ENCODE data around the gene TENT5C. TPM values are rescaled to one million over a fixed set of nuclear protein-coding genes. Genes with fewer than 3 reads are reported as not detected.

Gene TENT5C
- total and polyA plus RNA-seq, 7 experiments from 2014 or later = 0.91 to 47.0 (median 3.9) TPM

DNA sequence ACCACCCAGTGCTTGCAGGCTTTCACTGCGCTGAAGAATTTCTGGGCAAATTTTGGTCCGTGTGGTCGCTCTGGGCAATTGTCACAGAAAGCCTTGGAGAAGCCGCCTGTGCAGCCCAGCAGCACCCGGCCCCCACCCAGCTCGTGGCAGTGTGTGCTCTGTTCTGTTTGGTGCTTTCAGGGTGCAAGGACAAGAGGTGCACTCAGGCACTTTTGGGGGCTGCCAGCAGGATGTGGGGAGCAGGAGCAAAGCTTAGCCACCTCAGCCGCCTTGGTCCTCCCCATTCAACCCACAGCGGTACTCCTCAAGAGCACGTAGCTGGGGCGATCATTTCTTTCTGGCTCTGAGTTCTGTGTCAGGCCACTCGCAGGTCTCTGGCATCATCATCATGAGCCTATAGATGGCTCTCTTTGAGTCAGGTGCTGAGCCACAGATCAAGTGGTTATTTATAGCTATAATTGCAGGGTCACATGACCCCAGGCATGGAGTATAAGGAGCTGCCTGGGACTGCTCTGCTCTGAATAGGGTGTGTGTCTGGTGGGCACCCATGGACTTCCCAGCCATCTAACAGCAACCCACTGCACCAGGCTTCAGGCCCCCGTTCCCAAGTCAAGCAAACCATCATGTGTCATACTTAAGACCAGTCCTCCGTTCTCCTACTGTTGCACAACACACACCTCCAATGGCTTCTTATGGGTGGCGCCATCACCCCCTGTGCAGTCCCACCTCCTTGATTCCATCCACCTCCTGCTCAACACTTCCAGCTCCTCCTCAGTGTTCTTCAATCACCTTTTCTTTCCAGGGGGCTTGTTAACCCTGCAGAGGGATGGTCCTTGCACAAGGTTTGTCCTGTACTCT, 18.1 kb upstream of the TENT5C start:
- POLR2A ChIA-PET = no interaction called here
- no peak overlapping the region for H3K27ac Mint-ChIP-seq

GRCh38 chr1:117589544-117589943, 16.3 kb upstream of the TENT5C start:
- Histone ChIP-seq H3K9me3 (ENCODE audit: control insufficient read depth in 2 of 3, low read length in 3 of 3) (no peaks in the 10 kb centered on the region), H3K27ac (ENCODE audit: low read depth, low read length) (no peak overlapping the region), H3K4me3 (ENCODE audit: low read length) (no peak overlapping the region), H3K4me1 (ENCODE audit: control insufficient read depth in 2 of 2, insufficient read depth in 2 of 2, low read length in 2 of 2) (no peaks in the 10 kb centered on the region), H3K36me3 (ENCODE audit: control insufficient read depth in 2 of 3, insufficient read depth in 3 of 3, low read length in 3 of 3) (no peaks in the 10 kb centered on the region), H3K27me3 (ENCODE audit: control insufficient read depth in 2 of 2, insufficient read depth in 2 of 2, low read length in 2 of 2) (no peaks in the 10 kb centered on the region)
- peaks cover 0 to 4% (median 0%) of the 10 kb centered on the region in 7 donors for H3K4me1 Mint-ChIP-seq
- intact Hi-C loops (cut with micrococcal nuclease) = no loop called here
- DNase-seq (no peak), ATAC-seq (no peak)
- CTCF ChIA-PET = interaction anchor here (1.1 to 1.2 kb wide), 2 partner anchors 9 to 16 kb away, joined by 3 read pairs; no protein-coding TSS in a partner anchor
- POLR2A ChIA-PET = no interaction called here
- H3K4me3 Mint-ChIP-seq = no peak overlapping the region
- H3K27me3 Mint-ChIP-seq = peaks cover 0 to 8% (median 4%) of the 10 kb centered on the region in 5 donors
- no peaks in the 10 kb centered on the region for H3K36me3 Mint-ChIP-seq
- peaks cover 0 to 2% (median 0%) of the 10 kb centered on the region in 11 donors for H3K9me3 Mint-ChIP-seq
- no peak overlapping the region for H3K27ac Mint-ChIP-seq

More for the DNA sequence above, 18.1 kb upstream of the TENT5C start:
- peaks cover 0 to 1% (median 0%) of the 10 kb centered on the region in 7 donors for H3K4me1 Mint-ChIP-seq
- no peaks in the 10 kb centered on the region for H3K4me1 ChIP-seq (ENCODE audit: control insufficient read depth in 2 of 2, insufficient read depth in 2 of 2, low read length in 2 of 2)
- H3K27ac ChIP-seq (ENCODE audit: low read depth, low read length) = no peak overlapping the region
- H3K36me3 Mint-ChIP-seq = no peaks in the 10 kb centered on the region
- CTCF ChIA-PET = no interaction called here
- peaks cover 0 to 2% (median 0%) of the 10 kb centered on the region in 11 donors for H3K9me3 Mint-ChIP-seq
- peaks cover 0 to 5% (median 4%) of the 10 kb centered on the region in 5 donors for H3K27me3 Mint-ChIP-seq
- no peak for DNase-seq
- no peak for ATAC-seq
- H3K36me3 ChIP-seq (ENCODE audit: control insufficient read depth in 2 of 3, insufficient read depth in 3 of 3, low read length in 3 of 3) = no peaks in the 10 kb centered on the region
- intact Hi-C loops (cut with micrococcal nuclease) = no loop called here
- H3K27me3 ChIP-seq (ENCODE audit: control insufficient read depth in 2 of 2, insufficient read depth in 2 of 2, low read length in 2 of 2) = no peaks in the 10 kb centered on the region
- no peaks in the 10 kb centered on the region for H3K9me3 ChIP-seq (ENCODE audit: control insufficient read depth in 2 of 3, low read length in 3 of 3)
- no peak overlapping the region for H3K4me3 Mint-ChIP-seq
- H3K4me3 ChIP-seq (ENCODE audit: low read length) = no peak overlapping the region

GRCh38 chr1:117590273-117590925, 15.4 kb upstream of the TENT5C start:
- no peaks in the 10 kb centered on the region for H3K9me3 ChIP-seq (ENCODE audit: control insufficient read depth in 2 of 3, low read length in 3 of 3)
- no peaks in the 10 kb centered on the region for H3K4me1 ChIP-seq (ENCODE audit: control insufficient read depth in 2 of 2, insufficient read depth in 2 of 2, low read length in 2 of 2)
- peaks cover 0 to 4% (median 0%) of the 10 kb centered on the region in 7 donors for H3K4me1 Mint-ChIP-seq
- no peaks in the 10 kb centered on the region for H3K36me3 Mint-ChIP-seq
- H3K27me3 ChIP-seq (ENCODE audit: control insufficient read depth in 2 of 2, insufficient read depth in 2 of 2, low read length in 2 of 2) = no peaks in the 10 kb centered on the region
- H3K36me3 ChIP-seq (ENCODE audit: control insufficient read depth in 2 of 3, insufficient read depth in 3 of 3, low read length in 3 of 3) = no peaks in the 10 kb centered on the region
- peaks cover 0 to 2% (median 0%) of the 10 kb centered on the region in 11 donors for H3K9me3 Mint-ChIP-seq
- H3K4me3 Mint-ChIP-seq = no peak overlapping the region
- ChIA-PET CTCF (interaction anchor here (1.1 kb wide), 1 partner anchor 17 kb away, joined by 3 read pairs; no protein-coding TSS in a partner anchor), POLR2A (no interaction called here)
- H3K4me3 ChIP-seq (ENCODE audit: low read length) = no peak overlapping the region
- DNase-seq = no peak
- H3K27me3 Mint-ChIP-seq = peaks cover 0 to 8% (median 4%) of the 10 kb centered on the region in 5 donors
- intact Hi-C loops (cut with micrococcal nuclease) = no loop called here
- no peak overlapping the region for H3K27ac ChIP-seq (ENCODE audit: low read depth, low read length)
- H3K27ac Mint-ChIP-seq = no peak overlapping the region
- ATAC-seq = no peak

- CTCF ChIA-PET = no interaction called here
- peaks cover 0 to 8% (median 4%) of the 10 kb centered on the region in 5 donors for H3K27me3 Mint-ChIP-seq
Measured at GRCh38 chr1:117591252-117591651, 14.6 kb upstream of the TENT5C start.

GRCh38 chr1:117592155-117592554, 13.7 kb upstream of the TENT5C start:
- Mint-ChIP-seq H3K9me3 (peaks cover 0 to 2% (median 0%) of the 10 kb centered on the region in 11 donors), H3K4me1 (peaks cover 0 to 4% (median 0%) of the 10 kb centered on the region in 7 donors), H3K36me3 (no peaks in the 10 kb centered on the region), H3K4me3 (no peak overlapping the region), H3K27me3 (peaks cover 0 to 10% (median 4%) of the 10 kb centered on the region in 5 donors), H3K27ac (no peak overlapping the region)
- Histone ChIP-seq H3K9me3 (ENCODE audit: control insufficient read depth in 2 of 3, low read length in 3 of 3) (no peaks in the 10 kb centered on the region), H3K36me3 (ENCODE audit: control insufficient read depth in 2 of 3, insufficient read depth in 3 of 3, low read length in 3 of 3) (no peaks in the 10 kb centered on the region), H3K27ac (ENCODE audit: low read depth, low read length) (no peak overlapping the region), H3K27me3 (ENCODE audit: control insufficient read depth in 2 of 2, insufficient read depth in 2 of 2, low read length in 2 of 2) (no peaks in the 10 kb centered on the region), H3K4me1 (ENCODE audit: control insufficient read depth in 2 of 2, insufficient read depth in 2 of 2, low read length in 2 of 2) (no peaks in the 10 kb centered on the region), H3K4me3 (ENCODE audit: low read length) (no peak overlapping the region)
- DNase-seq = no peak
- ATAC-seq = no peak
- CTCF ChIA-PET = no interaction called here
- POLR2A ChIA-PET = interaction anchor here (1.0 kb wide), 1 partner anchor 17 kb away, joined by 3 read pairs; no protein-coding TSS in a partner anchor
- intact Hi-C loops (cut with micrococcal nuclease) = no loop called here

More at GRCh38 chr1:117591252-117591651, 14.6 kb upstream of the TENT5C start:
- no peak overlapping the region for H3K4me3 Mint-ChIP-seq
- no peak for ATAC-seq
- H3K9me3 Mint-ChIP-seq = peaks cover 0 to 2% (median 0%) of the 10 kb centered on the region in 11 donors
- H3K4me1 Mint-ChIP-seq = peaks cover 0 to 4% (median 0%) of the 10 kb centered on the region in 7 donors
- H3K36me3 Mint-ChIP-seq = no peaks in the 10 kb centered on the region
- no peak overlapping the region for H3K27ac ChIP-seq (ENCODE audit: low read depth, low read length)
- no peaks in the 10 kb centered on the region for H3K9me3 ChIP-seq (ENCODE audit: control insufficient read depth in 2 of 3, low read length in 3 of 3)
- H3K4me3 ChIP-seq (ENCODE audit: low read length) = no peak overlapping the region
- no peak overlapping the region for H3K27ac Mint-ChIP-seq
- H3K4me1 ChIP-seq (ENCODE audit: control insufficient read depth in 2 of 2, insufficient read depth in 2 of 2, low read length in 2 of 2) = no peaks in the 10 kb centered on the region
- intact Hi-C loops (cut with micrococcal nuclease) = no loop called here
- no peaks in the 10 kb centered on the region for H3K27me3 ChIP-seq (ENCODE audit: control insufficient read depth in 2 of 2, insufficient read depth in 2 of 2, low read length in 2 of 2)
- no peaks in the 10 kb centered on the region for H3K36me3 ChIP-seq (ENCODE audit: control insufficient read depth in 2 of 3, insufficient read depth in 3 of 3, low read length in 3 of 3)
- POLR2A ChIA-PET = no interaction called here
- DNase-seq = no peak

DNA sequence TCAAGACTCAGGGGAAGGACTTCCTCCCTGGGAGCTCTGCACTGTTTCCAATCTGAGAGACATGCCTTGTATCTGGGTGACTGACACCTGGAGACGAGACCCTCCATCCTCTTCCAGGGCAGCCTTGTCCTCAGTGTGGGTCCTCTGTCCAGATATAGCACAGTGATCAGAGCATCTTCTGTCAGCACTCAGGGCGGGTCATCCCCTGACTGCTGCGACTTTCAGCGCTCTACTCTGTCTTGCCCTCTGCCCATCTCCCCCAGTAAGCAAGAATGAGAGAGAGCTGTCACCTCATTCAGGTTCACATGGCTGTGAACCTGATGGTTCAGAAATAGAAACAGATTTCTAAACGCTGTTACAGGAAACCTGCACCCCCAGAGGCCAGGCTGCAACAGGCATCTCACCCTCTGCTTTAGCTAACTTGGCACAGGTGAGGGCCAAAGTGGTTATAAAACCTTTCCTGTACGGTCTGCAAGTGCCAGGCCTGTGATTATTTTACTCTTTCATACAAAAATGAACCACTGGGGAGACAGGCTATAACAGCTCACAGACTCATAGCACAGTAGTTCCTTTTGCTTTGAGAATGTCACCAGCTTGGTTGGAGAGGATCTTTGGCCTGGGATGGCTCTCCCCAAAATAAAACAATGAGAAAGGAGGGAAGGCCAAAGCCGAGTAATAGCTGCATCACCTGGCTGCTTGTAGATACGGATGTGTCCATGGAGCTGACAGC, 11.4 kb upstream of the TENT5C start:
- intact Hi-C loops (cut with micrococcal nuclease) = no loop called here
- H3K27me3 ChIP-seq (ENCODE audit: control insufficient read depth in 2 of 2, insufficient read depth in 2 of 2, low read length in 2 of 2) = no peaks in the 10 kb centered on the region
- CTCF ChIA-PET = interaction anchor here (1.4 kb wide), 1 partner anchor 60 kb away, joined by 3 read pairs; no protein-coding TSS in a partner anchor
- Mint-ChIP-seq H3K9me3 (peaks cover 0 to 2% (median 0%) of the 10 kb centered on the region in 11 donors), H3K36me3 (no peaks in the 10 kb centered on the region), H3K27me3 (peaks cover 0 to 19% (median 0%) of the 10 kb centered on the region in 5 donors), H3K4me3 (no peak overlapping the region), H3K27ac (no peak overlapping the region), H3K4me1 (peaks cover 0 to 2% (median 0%) of the 10 kb centered on the region in 7 donors)
- POLR2A ChIA-PET = no interaction called here
- no peak for ATAC-seq
- no peak overlapping the region for H3K27ac ChIP-seq (ENCODE audit: low read depth, low read length)
- no peaks in the 10 kb centered on the region for H3K4me1 ChIP-seq (ENCODE audit: control insufficient read depth in 2 of 2, insufficient read depth in 2 of 2, low read length in 2 of 2)
- no peaks in the 10 kb centered on the region for H3K9me3 ChIP-seq (ENCODE audit: control insufficient read depth in 2 of 3, low read length in 3 of 3)
- no peaks in the 10 kb centered on the region for H3K36me3 ChIP-seq (ENCODE audit: control insufficient read depth in 2 of 3, insufficient read depth in 3 of 3, low read length in 3 of 3)
- DNase-seq = no peak
- no peak overlapping the region for H3K4me3 ChIP-seq (ENCODE audit: low read length)
